Trophoblast cell (in vitro differentiated cells and primary cell): ENCODE data around the gene RHBDL1.

ENCODE experiments used
- DNase-seq, 2 donors: peaks; one replicate each; pipeline ENCODE4 v3.0.0-alpha.2; 2016
- H2AFZ ChIP-seq: 2 replicates; pipeline ENCODE4 v1.6.1; 2013; ENCODE audit warnings: low read length, moderate library complexity, mild to moderate bottlenecking; ENCODE audit not compliant: insufficient read depth, poor library complexity
- H2AK5ac ChIP-seq: 2 replicates; pipeline ENCODE4 v1.6.1; 2013; ENCODE audit warnings: mild to moderate bottlenecking, low read length
- H2BK120ac ChIP-seq: 2 replicates; pipeline ENCODE4 v1.6.1; 2013; ENCODE audit warnings: low read length, mild to moderate bottlenecking, moderate library complexity; ENCODE audit not compliant: insufficient read depth, poor library complexity
- H2BK12ac ChIP-seq: 2 replicates; pipeline ENCODE4 v1.6.1; 2013; ENCODE audit warnings: mild to moderate bottlenecking, low read length, moderate library complexity
- H2BK5ac ChIP-seq: 2 replicates; pipeline ENCODE4 v1.6.1; 2013; ENCODE audit warnings: low read length, low read depth, moderate library complexity, mild to moderate bottlenecking; ENCODE audit not compliant: poor library complexity
- H3K14ac ChIP-seq: 2 replicates; pipeline ENCODE4 v1.6.1; 2013; ENCODE audit warnings: mild to moderate bottlenecking, low read length
- H3K18ac ChIP-seq: 2 replicates; pipeline ENCODE4 v1.6.1; 2013; ENCODE audit warnings: mild to moderate bottlenecking, low read length
- H3K23ac ChIP-seq: 2 replicates; pipeline ENCODE4 v1.6.1; 2013; ENCODE audit warnings: low read length
- H3K27ac ChIP-seq: 2 replicates; pipeline ENCODE4 v1.5.1; 2013; ENCODE audit warnings: low read depth, mild to moderate bottlenecking, inconsistent platforms, low read length, moderate library complexity
- H3K27me3 ChIP-seq: 2 replicates; pipeline ENCODE4 v1.6.1; 2013; ENCODE audit warnings: inconsistent platforms, mild to moderate bottlenecking, low read length, moderate library complexity; ENCODE audit not compliant: insufficient read depth
- H3K36me3 ChIP-seq, 2 experiments: 1 replicate in 1 of 2; 2 replicates in 1 of 2; pipeline ENCODE4 v1.6.1; 2013; ENCODE audit warnings: low read length in 2 of 2, mild to moderate bottlenecking in 2 of 2, moderate library complexity in 1 of 2; ENCODE audit not compliant: insufficient read depth in 2 of 2, control insufficient read depth in 1 of 2
- H3K4ac ChIP-seq: 2 replicates; pipeline ENCODE4 v1.6.1; 2013; ENCODE audit warnings: low read depth, mild to moderate bottlenecking, low read length, moderate library complexity
- H3K4me1 ChIP-seq, 2 experiments: 1 replicate in 1 of 2; 2 replicates in 1 of 2; pipeline ENCODE4 v1.6.1; 2013; ENCODE audit warnings: low read length in 2 of 2, mild to moderate bottlenecking in 2 of 2, moderate library complexity in 1 of 2; ENCODE audit not compliant: insufficient read depth in 2 of 2, control insufficient read depth in 1 of 2
- H3K4me2 ChIP-seq: 2 replicates; pipeline ENCODE4 v1.6.1; 2013; ENCODE audit warnings: inconsistent platforms, mild to moderate bottlenecking, low read length, moderate library complexity
- H3K4me3 ChIP-seq: 2 replicates; pipeline ENCODE4 v1.5.1; 2013; ENCODE audit warnings: mild to moderate bottlenecking, low read depth, low read length, inconsistent platforms
- H3K79me1 ChIP-seq: one replicate; pipeline ENCODE4 v1.6.1; 2013; ENCODE audit warnings: low read length
- H3K79me2 ChIP-seq: 2 replicates; pipeline ENCODE4 v1.6.1; 2013; ENCODE audit warnings: low read length, mild to moderate bottlenecking; ENCODE audit not compliant: control insufficient read depth, insufficient read depth, poor library complexity
- H3K9ac ChIP-seq: 2 replicates; pipeline ENCODE4 v1.6.1; 2013; ENCODE audit warnings: mild to moderate bottlenecking, low read length
- H3K9me3 ChIP-seq: 2 replicates; pipeline ENCODE4 v1.6.1; 2013; ENCODE audit warnings: low read depth, mild to moderate bottlenecking, control low read depth, inconsistent platforms, low read length; ENCODE audit not compliant: insufficient read depth
- H4K12ac ChIP-seq: 2 replicates; pipeline ENCODE4 v1.6.1; 2013; ENCODE audit warnings: low read depth, mild to moderate bottlenecking, low read length, moderate library complexity
- H4K8ac ChIP-seq: 2 replicates; pipeline ENCODE4 v1.6.1; 2013; ENCODE audit warnings: low read depth, mild to moderate bottlenecking, low read length, moderate library complexity
- H4K91ac ChIP-seq: one replicate; pipeline ENCODE4 v1.6.1; 2013; ENCODE audit warnings: low read depth, mild to moderate bottlenecking, low read length, moderate library complexity
- WGBS: extraction: QIAGEN DNeasy Blood & Tissue Kit; methylation state at CpG from one replicate; pipeline ENCODE4 v1.1.7; 2013; ENCODE audit warnings: missing lambda C conversion rate; ENCODE audit not compliant: insufficient read length, insufficient coverage; ENCODE audit errors: extremely low coverage; 5-methylcytosine and 5-hydroxymethylcytosine counted together

The RHBDL1 gene

GRCh38 chr16:679814-680624 lies 4.5 kb downstream of the RHBDL1 start, which contains the start of gene STUB1:
Gene STUB1, plus strand, starts transcription at chr16:680410. Its CDS starts 116 bp downstream, at chr16:680526.
- peak within 1 kb of the TSS; percentile 37 for H2BK12ac ChIP-seq
- peak within 1 kb of the TSS; percentile 55 for H2AK5ac ChIP-seq
- H3K9me3 ChIP-seq, result peaks cover 4% of the 10 kb centered on the region
- peak within 1 kb of the TSS; percentile 96 for H3K4me3 ChIP-seq
- H4K91ac ChIP-seq, result peak within 1 kb of the TSS; percentile 97
- DNase-seq, result peak; percentile 74 to 86
- H3K23ac ChIP-seq, result no peak within 1 kb of the TSS
- no CpG with 5 or more reads among the region's 91 CpGs for WGBS
- H3K27me3 ChIP-seq, result peaks cover 3% of the 10 kb centered on the region
- peak within 1 kb of the TSS; percentile 90 for H3K14ac ChIP-seq
- peak within 1 kb of the TSS; percentile 91 for H3K4ac ChIP-seq
- H4K12ac ChIP-seq, result peak within 1 kb of the TSS; percentile 86
- peak within 1 kb of the TSS; percentile 90 for H3K9ac ChIP-seq
- H3K4me2 ChIP-seq, result peak within 1 kb of the TSS; percentile 85
- H3K27ac ChIP-seq, result peak within 1 kb of the TSS; percentile 81
- H3K36me3 ChIP-seq, result peaks cover 27 to 32% of the 10 kb centered on the region in 2 experiments
- peaks cover 21% of the 10 kb centered on the region for H3K79me2 ChIP-seq
- peak within 1 kb of the TSS; percentile 99 for H4K8ac ChIP-seq
- H3K4me1 ChIP-seq, result peaks cover 31 to 35% of the 10 kb centered on the region in 2 experiments
- H2AFZ ChIP-seq, result peak within 1 kb of the TSS; percentile 73
- H2BK120ac ChIP-seq, result peak within 1 kb of the TSS; percentile 80
- H3K18ac ChIP-seq, result peak within 1 kb of the TSS; percentile 86
- peaks cover 14% of the 10 kb centered on the region for H3K79me1 ChIP-seq
- peak within 1 kb of the TSS; percentile 80 for H2BK5ac ChIP-seq

DNA sequence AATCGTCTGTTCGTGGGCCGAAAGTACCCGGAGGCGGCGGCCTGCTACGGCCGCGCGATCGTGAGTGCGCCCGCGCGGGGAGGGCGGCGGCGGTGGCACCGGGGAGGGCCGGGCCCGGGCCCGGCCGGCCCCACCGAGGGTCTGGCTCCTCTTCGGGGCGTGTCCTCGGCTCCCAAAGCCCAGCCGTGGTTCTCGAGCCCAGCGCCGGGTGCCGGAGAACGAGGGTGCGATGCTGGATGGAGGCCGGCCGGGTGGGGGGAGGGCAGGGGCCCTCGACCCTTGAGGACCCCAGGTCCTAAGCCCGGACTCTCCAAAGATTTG lies 5.1 kb downstream of the RHBDL1 start:
- H4K8ac ChIP-seq, result peak overlapping the region; percentile 82
- peak overlapping the region; percentile 67 for H3K18ac ChIP-seq
- no CpG with 5 or more reads among the region's 38 CpGs for WGBS
- H3K36me3 ChIP-seq, result peaks cover 33 to 38% of the 10 kb centered on the region in 2 experiments
- peak overlapping the region; percentile 55 for H2AK5ac ChIP-seq
- H3K4me1 ChIP-seq, result peaks cover 27 to 32% of the 10 kb centered on the region in 2 experiments
- peak overlapping the region; percentile 39 for H2BK120ac ChIP-seq
- peak overlapping the region; percentile 97 for H4K91ac ChIP-seq
- peak overlapping the region; percentile 90 for H3K14ac ChIP-seq
- peaks cover 14% of the 10 kb centered on the region for H3K79me1 ChIP-seq
- peak overlapping the region; percentile 80 for H2BK5ac ChIP-seq
- no peaks in the 10 kb centered on the region for H3K27me3 ChIP-seq
- peak overlapping the region; percentile 96 for H3K4me3 ChIP-seq
- H4K12ac ChIP-seq, result peak overlapping the region; percentile 86
- peak overlapping the region; percentile 90 for H3K9ac ChIP-seq
- H3K4me2 ChIP-seq, result peak overlapping the region; percentile 85
- no peak overlapping the region for H3K23ac ChIP-seq
- peak overlapping the region; percentile 91 for H3K4ac ChIP-seq
- H3K27ac ChIP-seq, result peak overlapping the region; percentile 81
- DNase-seq, result no peak
- peaks cover 21% of the 10 kb centered on the region for H3K79me2 ChIP-seq
- H2AFZ ChIP-seq, result peak overlapping the region; percentile 38
- no peak overlapping the region for H2BK12ac ChIP-seq
- H3K9me3 ChIP-seq, result peaks cover 6% of the 10 kb centered on the region

GRCh38 chr16:680967-681745 lies 5.7 kb downstream of the RHBDL1 start:
- Histone ChIP-seq H3K79me2 (peaks cover 21% of the 10 kb centered on the region), H3K4ac (peak overlapping the region; percentile 91), H3K27me3 (no peaks in the 10 kb centered on the region), H3K4me1 (peaks cover 27 to 32% of the 10 kb centered on the region in 2 experiments), H3K79me1 (peaks cover 14% of the 10 kb centered on the region), H4K91ac (peak overlapping the region; percentile 97), H3K36me3 (peaks cover 37 to 41% of the 10 kb centered on the region in 2 experiments), H2AFZ (no peak overlapping the region), H3K18ac (peak overlapping the region; percentile 44), H3K9me3 (peaks cover 5% of the 10 kb centered on the region), H2AK5ac (peak overlapping the region; percentile 6), H2BK120ac (peak overlapping the region; percentile 12), H3K27ac (peak overlapping the region; percentile 81), H3K14ac (peak overlapping the region; percentile 22), H3K9ac (peak overlapping the region; percentile 90), H3K23ac (no peak overlapping the region), H4K8ac (peak overlapping the region; percentile 44), H3K4me2 (peak overlapping the region; percentile 85), H2BK12ac (no peak overlapping the region), H2BK5ac (peak overlapping the region; percentile 80), H3K4me3 (peak overlapping the region; percentile 96), H4K12ac (peak overlapping the region; percentile 28)
- DNase-seq, result peak; percentile 43 to 68
- no CpG with 5 or more reads among the region's 44 CpGs for WGBS

DNA sequence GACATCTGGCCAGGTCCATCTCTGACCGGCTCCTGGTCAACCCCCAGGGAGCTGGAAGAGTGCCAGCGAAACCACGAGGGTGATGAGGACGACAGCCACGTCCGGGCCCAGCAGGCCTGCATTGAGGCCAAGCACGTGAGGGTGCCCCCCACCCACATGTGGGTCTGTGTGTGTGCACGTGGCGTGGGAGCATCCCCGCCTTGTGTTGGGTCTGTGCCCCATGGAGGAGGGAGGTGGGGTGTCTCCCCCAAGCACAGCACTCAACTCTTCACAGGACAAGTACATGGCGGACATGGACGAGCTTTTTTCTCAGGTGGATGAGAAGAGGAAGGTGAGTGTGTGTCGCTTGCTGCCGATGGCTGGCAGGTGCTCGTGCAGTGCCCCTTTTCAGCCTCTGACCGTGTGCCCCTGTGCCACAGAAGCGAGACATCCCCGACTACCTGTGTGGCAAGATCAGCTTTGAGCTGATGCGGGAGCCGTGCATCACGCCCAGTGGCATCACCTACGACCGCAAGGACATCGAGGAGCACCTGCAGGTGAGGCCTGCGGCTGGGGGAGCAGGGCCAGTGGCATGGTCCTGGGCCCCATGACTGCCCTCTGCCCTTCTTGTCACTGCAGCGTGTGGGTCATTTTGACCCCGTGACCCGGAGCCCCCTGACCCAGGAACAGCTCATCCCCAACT lies 6.4 kb downstream of the RHBDL1 start:
- Histone ChIP-seq H2BK5ac (no peak overlapping the region), H3K23ac (no peak overlapping the region), H4K12ac (no peak overlapping the region), H3K79me1 (peaks cover 14% of the 10 kb centered on the region), H2BK12ac (no peak overlapping the region), H3K14ac (no peak overlapping the region), H2AK5ac (no peak overlapping the region), H3K4me2 (peak overlapping the region; percentile 85), H2BK120ac (no peak overlapping the region), H4K8ac (no peak overlapping the region), H2AFZ (no peak overlapping the region), H3K9ac (no peak overlapping the region), H3K4me3 (peak overlapping the region; percentile 6), H3K9me3 (peaks cover 4% of the 10 kb centered on the region), H3K4ac (peak overlapping the region; percentile 91), H3K79me2 (peaks cover 21% of the 10 kb centered on the region), H4K91ac (no peak overlapping the region), H3K4me1 (peaks cover 27 to 32% of the 10 kb centered on the region in 2 experiments), H3K18ac (no peak overlapping the region), H3K36me3 (peaks cover 43 to 48% of the 10 kb centered on the region in 2 experiments), H3K27ac (no peak overlapping the region), H3K27me3 (no peaks in the 10 kb centered on the region)
- no peak for DNase-seq
- WGBS, result no CpG with 5 or more reads among the region's 28 CpGs
